Body of pancreas (tissue), 4 donors: Measurements from ENCODE around the gene PMM2. TPM values are rescaled to one million over a fixed set of nuclear protein-coding genes. Genes with fewer than 3 reads are reported as not detected.

Experiments
- ATAC-seq: fragments of 150-250 bp; one replicate; pipeline ENCODE4 v1.9.1; 2016
- DNase-seq, 4 donors: peaks; one replicate each; pipeline ENCODE4 v3.0.0-alpha.2; 2019
- H3K27ac ChIP-seq, 4 donors: fragments of 200-600 bp; sonication (generic); 1 replicate in 3 of 4; 2 replicates in 1 of 4; pipeline versions ENCODE4 v1.5.1 to v1.6.1; 2016 to 2019; ENCODE audit warnings: mild to moderate bottlenecking in 1 of 4, mixed read lengths in 1 of 4, moderate library complexity in 1 of 4
- H3K27me3 ChIP-seq, 2 donors: fragments of 200-600 bp; sonication (generic); one replicate each; pipeline ENCODE4 v1.6.0; 2016; ENCODE audit warnings: mild to moderate bottlenecking in 1 of 2
- H3K36me3 ChIP-seq, 2 donors: fragments of 200-600 bp; sonication (generic); replicated peaks in 1 of 2; 2 replicates each; pipeline ENCODE4 v1.5.1; 2016; ENCODE audit warnings: low read depth in 2 of 2; ENCODE audit not compliant: insufficient read depth in 1 of 2
- H3K4me1 ChIP-seq: fragments of 200-600 bp; sonication (generic); one replicate; pipeline ENCODE4 v1.6.0; 2016
- H3K4me3 ChIP-seq, 2 donors: fragments of 200-600 bp; sonication (generic); 1 replicate in 1 of 2; 2 replicates in 1 of 2; pipeline ENCODE4 v1.5.1; 2016 to 2019
- H3K9me3 ChIP-seq, 3 donors: fragments of 200-600 bp; sonication (generic); 1 replicate in 2 of 3; 2 replicates in 1 of 3; pipeline ENCODE4 v1.5.1; 2016
- POLR2A ChIP-seq, 3 donors: fragments of 450-650 bp; IDR thresholded peaks; one replicate each; pipeline ENCODE4 v1.6.1; 2016; ENCODE audit warnings: antibody characterized with exemption in 3 of 3, mild to moderate bottlenecking in 2 of 3
- WGBS, 2 donors: methylation state at CpG; one replicate each; pipeline ENCODE4 v1.1.5; 2017; 5-methylcytosine and 5-hydroxymethylcytosine counted together
- intact Hi-C: fragments of 100-400 bp; cut with DNase I; formaldehyde crosslinking; loops from one replicate; pipeline ENCODE4 v1.15.1; 2023
- total RNA-seq, 2 donors: library from RNA; depleted of rRNA; stranded (reverse); fragments of >200 nt; gene quantifications; one replicate each; pipeline ENCODE4 v1.1.0, GENCODE V29; 2016
- TF ChIP-seq, protein P1 (sequence below), 7 experiments: fragments of 450-650 bp in 4 of 7; fragments of 200-600 bp in 3 of 7; sonication (generic) in 3 of 7; IDR thresholded peaks; one replicate each; pipeline ENCODE4 v1.5.1; 2016 to 2019; ENCODE audit warnings: antibody characterized with exemption in 7 of 7

PMM2 gene
- total RNA-seq, 2 donors from 2014 or later: 34.8 to 127 TPM

DNA sequence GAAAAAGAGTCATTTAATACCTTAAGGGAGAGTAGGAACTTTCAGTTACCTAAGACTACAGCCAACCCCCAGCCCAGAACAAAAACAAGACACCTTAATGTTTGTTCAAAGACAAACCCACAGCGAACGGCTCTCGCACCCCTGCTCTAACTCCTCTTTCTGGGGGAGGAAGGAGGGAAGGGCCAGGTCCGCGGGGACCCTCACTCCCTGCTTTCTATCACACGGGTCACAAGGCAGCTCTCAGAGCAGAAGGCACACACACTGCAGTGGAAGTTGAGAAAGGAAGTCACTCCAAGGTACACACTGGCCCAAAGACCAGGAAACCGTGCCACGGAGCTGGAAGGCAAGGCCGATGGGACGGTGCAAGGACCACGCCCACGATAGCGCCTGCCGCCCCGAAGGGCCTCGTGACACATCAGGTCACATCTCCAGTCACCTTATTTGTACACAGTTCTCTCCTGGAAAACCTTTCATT is 94.5 kb downstream of the PMM2 start:
- TF ChIP-seq, protein P1, sequence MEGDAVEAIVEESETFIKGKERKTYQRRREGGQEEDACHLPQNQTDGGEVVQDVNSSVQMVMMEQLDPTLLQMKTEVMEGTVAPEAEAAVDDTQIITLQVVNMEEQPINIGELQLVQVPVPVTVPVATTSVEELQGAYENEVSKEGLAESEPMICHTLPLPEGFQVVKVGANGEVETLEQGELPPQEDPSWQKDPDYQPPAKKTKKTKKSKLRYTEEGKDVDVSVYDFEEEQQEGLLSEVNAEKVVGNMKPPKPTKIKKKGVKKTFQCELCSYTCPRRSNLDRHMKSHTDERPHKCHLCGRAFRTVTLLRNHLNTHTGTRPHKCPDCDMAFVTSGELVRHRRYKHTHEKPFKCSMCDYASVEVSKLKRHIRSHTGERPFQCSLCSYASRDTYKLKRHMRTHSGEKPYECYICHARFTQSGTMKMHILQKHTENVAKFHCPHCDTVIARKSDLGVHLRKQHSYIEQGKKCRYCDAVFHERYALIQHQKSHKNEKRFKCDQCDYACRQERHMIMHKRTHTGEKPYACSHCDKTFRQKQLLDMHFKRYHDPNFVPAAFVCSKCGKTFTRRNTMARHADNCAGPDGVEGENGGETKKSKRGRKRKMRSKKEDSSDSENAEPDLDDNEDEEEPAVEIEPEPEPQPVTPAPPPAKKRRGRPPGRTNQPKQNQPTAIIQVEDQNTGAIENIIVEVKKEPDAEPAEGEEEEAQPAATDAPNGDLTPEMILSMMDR (IDR thresholded peaks at IDR 0.05): no peak
- TF ChIP-seq POLR2A (IDR thresholded peaks at IDR 0.05): no peak
- no peaks in the 10 kb centered on the region for H3K4me1 ChIP-seq
- intact Hi-C loops: no loop called here
- 90 to 97% methylated on average over 16 of the region's 16 CpGs for WGBS, 2 donors
- H3K27ac ChIP-seq: no peak overlapping the region
- peaks cover 30 to 36% of the 10 kb centered on the region in 2 donors for H3K36me3 ChIP-seq
- H3K4me3 ChIP-seq: no peak overlapping the region
- H3K9me3 ChIP-seq: no peaks in the 10 kb centered on the region
- ATAC-seq: no peak
- peak in 1 of 4 donors; percentile 5 for DNase-seq
- H3K27me3 ChIP-seq: no peaks in the 10 kb centered on the region

DNA sequence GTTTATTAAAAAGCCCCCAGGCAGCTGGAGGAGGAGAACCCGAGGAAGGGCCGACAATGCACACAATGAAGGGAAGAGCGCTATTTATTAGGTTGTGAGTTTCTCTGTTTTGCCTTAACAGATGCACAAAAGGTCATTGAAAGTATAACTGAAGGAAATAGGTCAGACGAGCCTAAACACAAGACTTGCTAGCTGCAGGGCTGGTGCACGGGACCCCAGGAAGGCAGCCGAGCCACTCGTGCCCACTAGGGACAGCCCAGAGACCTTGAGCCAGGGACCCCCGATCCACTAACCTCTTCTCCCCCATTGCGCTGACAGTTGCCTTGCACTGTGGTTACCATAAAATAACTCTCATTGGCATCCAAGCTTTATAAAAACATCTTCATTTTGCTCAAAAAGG is 95.8 kb downstream of the PMM2 start:
- ATAC-seq: no peak
- Histone ChIP-seq H3K27ac (no peak overlapping the region), H3K36me3 (peaks cover 30 to 47% of the 10 kb centered on the region in 2 donors), H3K27me3 (no peaks in the 10 kb centered on the region), H3K4me1 (no peaks in the 10 kb centered on the region), H3K4me3 (no peak overlapping the region), H3K9me3 (no peaks in the 10 kb centered on the region)
- intact Hi-C loops: no loop called here
- DNase-seq: peak in 1 of 4 donors; percentile 1
- TF ChIP-seq, protein P1 (IDR thresholded peaks at IDR 0.05): no peak
- no peak for TF ChIP-seq POLR2A (IDR thresholded peaks at IDR 0.05)
- 84 to 86% methylated on average over 8 to 9 of the region's 9 CpGs for WGBS, 2 donors

DNA sequence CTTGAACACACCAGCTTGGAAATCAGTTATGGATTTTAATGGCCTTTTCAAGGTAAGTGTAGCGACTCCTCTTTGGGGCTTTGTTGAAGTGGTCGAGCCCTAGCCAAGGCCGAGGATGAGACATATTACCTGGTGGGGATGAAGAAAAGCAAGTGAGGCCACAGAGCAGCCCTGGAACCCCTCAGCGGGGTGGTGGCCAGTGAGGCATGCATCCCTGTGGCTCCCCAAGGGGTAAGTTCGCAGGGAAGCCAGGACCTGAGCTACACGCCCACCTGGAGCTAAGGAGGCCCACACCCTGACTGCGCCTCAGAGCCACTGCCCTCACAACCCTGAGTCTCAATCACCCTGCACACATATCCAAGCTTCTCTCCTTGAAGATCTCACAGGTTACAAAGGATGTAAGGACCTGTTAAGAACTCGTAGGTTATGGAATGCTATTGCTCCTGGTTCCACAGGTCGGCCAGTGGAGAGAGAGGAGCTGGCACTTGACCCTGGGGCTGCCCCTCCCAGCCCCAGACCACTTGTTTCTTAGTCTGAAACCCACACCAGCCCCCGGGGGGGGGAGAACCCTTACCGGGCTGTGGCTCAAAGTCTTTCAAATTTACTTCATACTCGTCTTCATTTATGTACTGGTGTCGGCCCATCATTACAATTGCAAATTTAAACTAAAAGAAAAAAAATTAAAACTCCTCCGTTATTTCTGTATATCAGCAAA is 96.5 kb downstream of the PMM2 start:
- TF ChIP-seq, protein P1 (IDR thresholded peaks at IDR 0.05): no peak
- no peak for TF ChIP-seq POLR2A (IDR thresholded peaks at IDR 0.05)
- Histone ChIP-seq H3K9me3 (no peaks in the 10 kb centered on the region), H3K27ac (no peak overlapping the region), H3K36me3 (peaks cover 30 to 54% of the 10 kb centered on the region in 2 donors), H3K27me3 (no peaks in the 10 kb centered on the region), H3K4me3 (no peak overlapping the region), H3K4me1 (no peaks in the 10 kb centered on the region)
- peak in 1 of 4 donors; percentile 3 for DNase-seq
- no peak for ATAC-seq
- intact Hi-C loops: no loop called here
- 88 to 90% methylated on average over 11 to 14 of the region's 14 CpGs for WGBS, 2 donors

DNA sequence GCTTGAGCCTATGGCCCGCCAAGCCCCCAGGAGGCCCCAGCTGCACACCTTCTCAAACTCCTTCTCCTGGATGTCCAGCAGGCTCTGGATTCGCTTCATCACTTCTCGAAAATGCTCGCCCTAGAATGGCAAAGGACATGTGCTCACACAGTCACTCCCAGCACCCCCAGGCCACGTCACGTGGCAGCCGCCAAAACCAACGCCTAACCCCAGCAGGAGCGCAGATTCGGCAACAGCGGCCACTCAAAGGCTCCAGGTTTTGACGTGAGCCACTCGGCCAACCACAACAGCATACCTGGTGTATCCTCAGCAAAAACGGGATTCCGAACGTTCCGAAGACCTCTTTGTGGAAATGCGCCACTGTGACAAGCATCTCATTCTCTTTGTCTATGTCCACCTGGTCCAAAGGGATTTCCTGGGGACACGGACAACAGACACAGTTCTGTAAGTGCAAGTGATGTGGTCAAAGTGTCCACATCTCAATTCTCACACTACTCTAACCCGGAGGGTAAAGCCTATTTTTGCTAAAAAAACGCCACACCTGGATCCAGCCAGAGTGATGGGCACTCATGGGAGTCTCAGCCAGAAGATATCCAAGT is 97.2 kb downstream of the PMM2 start:
- Histone ChIP-seq H3K27me3 (no peaks in the 10 kb centered on the region), H3K4me1 (no peaks in the 10 kb centered on the region), H3K27ac (no peak overlapping the region), H3K9me3 (no peaks in the 10 kb centered on the region), H3K36me3 (peaks cover 30 to 58% of the 10 kb centered on the region in 2 donors), H3K4me3 (no peak overlapping the region)
- intact Hi-C loops: no loop called here
- ATAC-seq (no peak), DNase-seq (peak in 1 of 4 donors; percentile 4)
- WGBS, 2 donors: 93 to 94% methylated on average over 15 to 21 of the region's 21 CpGs
- no peak for TF ChIP-seq POLR2A (IDR thresholded peaks at IDR 0.05)
- TF ChIP-seq, protein P1 (IDR thresholded peaks at IDR 0.05): no peak
